IMR-90 (cell line): ENCODE results near the gene TBC1D9B. TPM values are rescaled to one million over a fixed set of nuclear protein-coding genes. Genes with fewer than 3 reads are reported as not detected.

Experiments used
- ATAC-seq: fragments of 200-7000 bp; cut with Tn5 transposase; 2 replicates; pipeline ENCODE4 v1.9.1; 2020; ENCODE audit warnings: low read depth, mild to moderate bottlenecking, moderate library complexity
- BruUV-seq: library from RNA; stranded (reverse); fragments of 400-500 nt; replicated peaks from 2 replicates; lab custom pipeline; 2021; lab: Mats Ljungman, UMichigan
- CTCF ChIA-PET: fragments of 300-600 bp; formaldehyde crosslinking; extraction: SDS; loops from one replicate; lab custom pipeline; 2021; ENCODE audit warnings: antibody characterized with exemption; lab: Yijun Ruan, JAX
- POLR2A ChIA-PET: fragments of 300-600 bp; sonication (Branson Sonifier 250); formaldehyde crosslinking; loops from one replicate; lab custom pipeline; 2022; ENCODE audit warnings: antibody characterized with exemption; ENCODE audit not compliant: unreplicated experiment; lab: Charles Lee
- DNase-seq: peaks from one replicate; pipeline ENCODE4 v3.0.0; 2013
- H2AFZ ChIP-seq: replicated peaks from 2 replicates; pipeline ENCODE3; 2013; ENCODE audit warnings: low read length, mild to moderate bottlenecking; ENCODE audit not compliant: poor library complexity
- H2AK5ac ChIP-seq: 2 replicates; pipeline ENCODE4 v1.6.1; 2013; ENCODE audit warnings: low read depth, low read length, inconsistent platforms
- H2AK9ac ChIP-seq: replicated peaks from 2 replicates; pipeline ENCODE3; 2013; ENCODE audit warnings: mild to moderate bottlenecking, low read depth, low read length, moderate library complexity; ENCODE audit not compliant: poor library complexity
- H2BK120ac ChIP-seq: 2 replicates; pipeline ENCODE4 v1.6.1; 2013; ENCODE audit warnings: low read depth, low read length, inconsistent platforms
- H2BK15ac ChIP-seq: 3 replicates; pipeline ENCODE4 v1.6.1; 2013; ENCODE audit warnings: low read depth, low read length, inconsistent platforms
- H2BK20ac ChIP-seq: 2 replicates; pipeline ENCODE4 v1.6.1; 2013; ENCODE audit warnings: low read depth, mild to moderate bottlenecking, inconsistent platforms, low read length, moderate library complexity
- H2BK5ac ChIP-seq: 2 replicates; pipeline ENCODE4 v1.6.1; 2013; ENCODE audit warnings: mild to moderate bottlenecking, low read depth, low read length, inconsistent platforms; ENCODE audit not compliant: poor library complexity, severe bottlenecking
- H3K14ac ChIP-seq: replicated peaks from 2 replicates; pipeline ENCODE4 v1.6.1; 2013; ENCODE audit warnings: low read depth, low read length, inconsistent platforms
- H3K18ac ChIP-seq: 2 replicates; pipeline ENCODE4 v1.6.1; 2013; ENCODE audit warnings: low read depth, low read length, control low read depth
- H3K23ac ChIP-seq: 2 replicates; pipeline ENCODE4 v1.6.1; 2013; ENCODE audit warnings: low read depth, low read length, inconsistent platforms
- H3K27ac ChIP-seq: 2 replicates; pipeline ENCODE4 v1.5.1; 2013; ENCODE audit warnings: mild to moderate bottlenecking, control low read depth, low read length; ENCODE audit not compliant: insufficient read depth
- H3K27me3 ChIP-seq: 2 replicates; pipeline ENCODE4 v1.6.1; 2013; ENCODE audit warnings: low read length; ENCODE audit not compliant: control insufficient read depth, insufficient read depth
- H3K36me3 ChIP-seq: 2 replicates; pipeline ENCODE4 v1.6.1; 2013; ENCODE audit warnings: low read length, mixed read lengths; ENCODE audit not compliant: control insufficient read depth, insufficient read depth
- H3K4ac ChIP-seq: 2 replicates; pipeline ENCODE4 v1.6.1; 2013; ENCODE audit warnings: low read depth, low read length, inconsistent platforms
- H3K4me1 ChIP-seq: 2 replicates; pipeline ENCODE4 v1.6.1; 2013; ENCODE audit warnings: low read length, mixed read lengths; ENCODE audit not compliant: control insufficient read depth, insufficient read depth
- H3K4me2 ChIP-seq: 2 replicates; pipeline ENCODE4 v1.6.1; 2013; ENCODE audit warnings: low read depth, mild to moderate bottlenecking, control low read depth, low read length, moderate library complexity
- H3K4me3 ChIP-seq: 2 replicates; pipeline ENCODE4 v1.5.1; 2013; ENCODE audit warnings: low read depth, mild to moderate bottlenecking, control low read depth, low read length, moderate library complexity; ENCODE audit not compliant: insufficient read depth
- H3K56ac ChIP-seq: 2 replicates; pipeline ENCODE4 v1.6.1; 2013; ENCODE audit warnings: low read length, inconsistent platforms; ENCODE audit not compliant: insufficient read depth; ENCODE audit errors: extremely low read depth
- H3K79me1 ChIP-seq, 2 experiments: 2 replicates each; pipeline ENCODE4 v1.6.1; 2013; ENCODE audit warnings: low read length in 2 of 2, inconsistent platforms in 1 of 2, low read depth in 1 of 2
- H3K9ac ChIP-seq: 2 replicates; pipeline ENCODE4 v1.6.1; 2013; ENCODE audit warnings: low read depth, low read length, control low read depth
- H3K9me1 ChIP-seq: 2 replicates; pipeline ENCODE4 v1.6.1; 2013; ENCODE audit warnings: low read length, inconsistent platforms; ENCODE audit not compliant: insufficient read depth
- H3K9me3 ChIP-seq: 2 replicates; pipeline ENCODE4 v1.6.1; 2013; ENCODE audit warnings: low read length; ENCODE audit not compliant: control insufficient read depth, insufficient read depth
- H4K20me1 ChIP-seq: 2 replicates; pipeline ENCODE4 v1.6.1; 2013; ENCODE audit warnings: low read length, inconsistent platforms; ENCODE audit not compliant: insufficient read depth
- H4K5ac ChIP-seq: 2 replicates; pipeline ENCODE4 v1.6.1; 2013; ENCODE audit warnings: mild to moderate bottlenecking, low read depth, low read length, control low read depth
- H4K8ac ChIP-seq, 2 experiments: 2 replicates each; pipeline ENCODE4 v1.6.1; 2013; ENCODE audit warnings: low read depth in 2 of 2, low read length in 2 of 2, control low read depth in 1 of 2, inconsistent platforms in 1 of 2
- H4K91ac ChIP-seq: 2 replicates; pipeline ENCODE4 v1.6.1; 2013; ENCODE audit warnings: low read depth, low read length, inconsistent platforms; ENCODE audit not compliant: insufficient read depth
- CEBPB ChIP-seq: IDR thresholded peaks from 2 replicates; pipeline ENCODE4 v1.6.1; 2012; ENCODE audit warnings: low read depth, low read length, improper control_type of control experiment
- CHD1 ChIP-seq: IDR thresholded peaks from 2 replicates; pipeline ENCODE4 v1.6.1; 2012; ENCODE audit warnings: low read depth, low read length, improper control_type of control experiment
- MAFK ChIP-seq: IDR thresholded peaks from 2 replicates; pipeline ENCODE4 v1.6.1; 2012; ENCODE audit warnings: low read depth, low read length, improper control_type of control experiment
- MXI1 ChIP-seq: IDR thresholded peaks from 2 replicates; pipeline ENCODE4 v1.6.1; 2012; ENCODE audit warnings: low read depth, mild to moderate bottlenecking, low read length, moderate library complexity, borderline replicate concordance
- NFE2L2 ChIP-seq: fragments of 150-350 bp; IDR thresholded peaks from 2 replicates; pipeline ENCODE4 v1.6.1; 2016; ENCODE audit warnings: low read depth, mild to moderate bottlenecking, low read length
- WGBS, 2 experiments: methylation state at CpG; one replicate each; pipeline versions ENCODE4 v1.1.5 to v1.1.7; 2013; ENCODE audit warnings: missing lambda C conversion rate in 2 of 2; ENCODE audit not compliant: insufficient read length in 1 of 2; ENCODE audit errors: extremely low coverage in 2 of 2; 5-methylcytosine and 5-hydroxymethylcytosine counted together
- dilution Hi-C: fragments of 300-500 bp; cut with HindIII; formaldehyde crosslinking; loops from one replicate; pipeline ENCODE4 v1.14.3; 2018; ENCODE audit warnings: low sequenced_read_pairs; ENCODE audit not compliant: unreplicated experiment
- in situ Hi-C: fragments of 300-500 bp; cut with MboI; formaldehyde crosslinking; loops from 3 replicates; pipeline ENCODE4 v1.14.3; 2019; ENCODE audit warnings: low sequenced_read_pairs, inconsistent platforms, mixed read lengths
- intact Hi-C: fragments of 100-400 bp; cut with micrococcal nuclease; formaldehyde crosslinking; loops from 2 replicates; pipeline ENCODE4 v1.10.0; 2022
- polyA plus RNA-seq, 3 experiments: library from polyadenylated mRNA; depleted of rRNA; stranded (reverse); fragments of >200 nt; gene quantifications; 2 replicates each; pipeline ENCODE4 v1.2.3, GENCODE V29; 2012; ENCODE audit warnings: low replicate concordance in 1 of 3
- total RNA-seq: library from RNA; depleted of rRNA; stranded (reverse); fragments of >200 nt; gene quantifications from 2 replicates; pipeline ENCODE4 v1.2.3, GENCODE V29; 2012
- TF ChIP-seq, protein P1 (sequence below): fragments of 150-350 bp; IDR thresholded peaks from 2 replicates; pipeline ENCODE4 v1.6.1; 2017; ENCODE audit warnings: mild to moderate bottlenecking, antibody characterized with exemption, low read length, low read depth

Gene TBC1D9B
- total and polyA plus RNA-seq, 2 of the 4 experiments (the other 2 are of a cell fraction): 58.6 to 78.1 TPM

DNA sequence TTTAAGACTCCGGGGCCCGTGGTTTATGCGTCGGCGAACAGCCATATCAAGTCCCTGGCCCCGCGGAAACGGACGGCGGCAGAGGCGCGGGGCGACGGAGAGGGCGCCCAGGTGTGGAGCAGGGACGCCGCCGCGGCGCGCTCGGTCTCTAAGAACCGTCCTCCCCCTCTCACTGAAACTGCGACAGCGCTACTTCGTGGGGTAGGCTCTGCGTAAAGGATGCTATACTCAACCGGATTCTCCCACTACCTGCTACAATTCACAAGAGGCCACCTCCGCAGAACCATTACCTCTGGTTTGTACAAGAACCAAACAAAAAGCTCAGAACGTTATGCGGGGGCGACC is 49.5 kb downstream of the TBC1D9B start:
- H4K91ac ChIP-seq: no peak overlapping the region
- no peaks in the 10 kb centered on the region for H3K27me3 ChIP-seq
- no peak overlapping the region for H2BK15ac ChIP-seq
- peak overlapping the region in 1 of 2 experiments; percentile 71; a peak in 1 of 4 replicates for H4K8ac ChIP-seq
- 0 out of 2 replicates have a peak overlapping the region, but pooled peaks have one; percentile 24 for H3K56ac ChIP-seq
- peaks cover 5% of the 10 kb centered on the region; the same call in 1 of the 2 replicates for H3K9me3 ChIP-seq
- H2BK5ac ChIP-seq: no peak overlapping the region
- intact Hi-C loops: loop anchor here (5.0 kb wide), 1 partner anchor 51 kb away; the partner anchor contains the start of gene MGAT4B
- H4K5ac ChIP-seq: no peak overlapping the region
- no peak overlapping the region for H2BK120ac ChIP-seq
- H3K4ac ChIP-seq: peak overlapping the region; percentile 9; the same call in 1 of the 2 replicates
- H2AFZ ChIP-seq: peak overlapping the region; percentile 100
- BruUV-seq: no TSS peak
- H3K14ac ChIP-seq: peak overlapping the region; percentile 50
- peak overlapping the region; percentile 94 for H3K4me2 ChIP-seq
- H3K4me3 ChIP-seq: peak overlapping the region; percentile 92
- peaks cover 19 to 38% of the 10 kb centered on the region in 2 experiments for H3K79me1 ChIP-seq
- H3K4me1 ChIP-seq: no peaks in the 10 kb centered on the region
- H4K20me1 ChIP-seq: no peaks in the 10 kb centered on the region
- ATAC-seq: peak; percentile 33
- 0% methylated on average over 6 of the region's 32 CpGs; no CpG with 5 or more reads in 1 of the 2 experiments for WGBS, 2 experiments
- H2BK20ac ChIP-seq: no peak overlapping the region
- H3K9ac ChIP-seq: peak overlapping the region; percentile 58
- H3K18ac ChIP-seq: no peak overlapping the region
- H3K9me1 ChIP-seq: peaks cover 6% of the 10 kb centered on the region; the same call in 1 of the 2 replicates
- POLR2A ChIA-PET: no interaction called here
- in situ Hi-C loops: no loop called here
- CTCF ChIA-PET: no interaction called here
- no peak overlapping the region for H3K23ac ChIP-seq
- dilution Hi-C loops: no loop called here
- peak overlapping the region; percentile 22 for H3K27ac ChIP-seq
- peak overlapping the region; percentile 98 for H2AK9ac ChIP-seq
- peak; percentile 17 for DNase-seq
- TF ChIP-seq CHD1 (no peak), MAFK (no peak), CEBPB (no peak), NFE2L2 (no peak), MXI1 (no peak)
- TF ChIP-seq, protein P1, sequence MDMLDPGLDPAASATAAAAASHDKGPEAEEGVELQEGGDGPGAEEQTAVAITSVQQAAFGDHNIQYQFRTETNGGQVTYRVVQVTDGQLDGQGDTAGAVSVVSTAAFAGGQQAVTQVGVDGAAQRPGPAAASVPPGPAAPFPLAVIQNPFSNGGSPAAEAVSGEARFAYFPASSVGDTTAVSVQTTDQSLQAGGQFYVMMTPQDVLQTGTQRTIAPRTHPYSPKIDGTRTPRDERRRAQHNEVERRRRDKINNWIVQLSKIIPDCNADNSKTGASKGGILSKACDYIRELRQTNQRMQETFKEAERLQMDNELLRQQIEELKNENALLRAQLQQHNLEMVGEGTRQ: no peak
- peaks cover 12% of the 10 kb centered on the region for H3K36me3 ChIP-seq
- 0 out of 2 replicates have a peak overlapping the region, but pooled peaks have one; percentile 8 for H2AK5ac ChIP-seq
